Measurements from ENCODE around the gene NDE1.
A peak's percentile ranks its signal among the peaks of the same experiment; 100 is the strongest.
"Not testable (repeated sequence)": the region's sequence is repeated elsewhere in the genome, so short reads cannot be mapped to it uniquely, and the experiment has no call there.

The NDE1 gene

GRCh38 chr16:15650019-15650697 lies at the start of gene NDE1:
TSS of gene NDE1 (plus strand) at chr16:15650245. CDS start at chr16:15664779, 14,534 bp downstream.
- peak in 1 of 2 experiments; percentile 16 for DNase-seq

GRCh38 chr16:15601212-15601879 lies 48.7 kb upstream of the NDE1 start:
- DNase-seq, result no peak

GRCh38 chr16:15602285-15603044 lies 47.6 kb upstream of the NDE1 start:
- no peak for DNase-seq

- DNase-seq, result no peak
Measured at GRCh38 chr16:15604460-15605440, 45.3 kb upstream of the NDE1 start.

GRCh38 chr16:15605839-15606517 lies 44.1 kb upstream of the NDE1 start:
- DNase-seq, result no peak

GRCh38 chr16:15606518-15607220 lies 43.4 kb upstream of the NDE1 start:
- no peak for DNase-seq

GRCh38 chr16:15607221-15607699 lies 42.8 kb upstream of the NDE1 start:
- DNase-seq, result not testable (repeated sequence)

GRCh38 chr16:15607700-15608396 lies 42.2 kb upstream of the NDE1 start:
- no peak for DNase-seq

GRCh38 chr16:15608398-15609285 lies 41.4 kb upstream of the NDE1 start:
- DNase-seq, result no peak

- DNase-seq, result no peak
Measured at GRCh38 chr16:15609286-15609649, 40.8 kb upstream of the NDE1 start.

GRCh38 chr16:15610369-15610871 lies 39.6 kb upstream of the NDE1 start:
- no peak for DNase-seq

GRCh38 chr16:15611610-15612009 lies 38.4 kb upstream of the NDE1 start:
- no peak for DNase-seq

GRCh38 chr16:15613676-15614075 lies 36.4 kb upstream of the NDE1 start:
- no peak for DNase-seq

GRCh38 chr16:15616012-15616411 lies 34.0 kb upstream of the NDE1 start:
- DNase-seq, result no peak

- DNase-seq, result no peak
Measured at GRCh38 chr16:15616475-15617165, 33.4 kb upstream of the NDE1 start.

GRCh38 chr16:15617901-15618300 lies 32.1 kb upstream of the NDE1 start:
- DNase-seq, result no peak

- no peak for DNase-seq
Measured at GRCh38 chr16:15618392-15618791, 31.7 kb upstream of the NDE1 start.

GRCh38 chr16:15620611-15621195 lies 29.3 kb upstream of the NDE1 start:
- no peak for DNase-seq

All from cerebellar nuclear complex (tissue), 1 donor.